Stimulated activated CD8-positive, alpha-beta memory T cell treated with anti-CD3 and anti-CD28 coated beads, Interleukin-7, amount 100 ng/mL, for 24 hours (primary cell): ENCODE measurements around the gene XYLT1.

Source experiments
- DNase-seq: peaks from one replicate; pipeline ENCODE4 v3.0.0-alpha.2; 2020; ENCODE audit warnings: low read depth

Gene XYLT1

GRCh38 chr16:17371299-17371698 lies 99.5 kb downstream of the XYLT1 start:
- no peak for DNase-seq

- no peak for DNase-seq
Observed at GRCh38 chr16:17370731-17371285, 100.0 kb downstream of the XYLT1 start.

GRCh38 chr16:17370223-17370707 lies 100.5 kb downstream of the XYLT1 start:
- DNase-seq = no peak

DNA sequence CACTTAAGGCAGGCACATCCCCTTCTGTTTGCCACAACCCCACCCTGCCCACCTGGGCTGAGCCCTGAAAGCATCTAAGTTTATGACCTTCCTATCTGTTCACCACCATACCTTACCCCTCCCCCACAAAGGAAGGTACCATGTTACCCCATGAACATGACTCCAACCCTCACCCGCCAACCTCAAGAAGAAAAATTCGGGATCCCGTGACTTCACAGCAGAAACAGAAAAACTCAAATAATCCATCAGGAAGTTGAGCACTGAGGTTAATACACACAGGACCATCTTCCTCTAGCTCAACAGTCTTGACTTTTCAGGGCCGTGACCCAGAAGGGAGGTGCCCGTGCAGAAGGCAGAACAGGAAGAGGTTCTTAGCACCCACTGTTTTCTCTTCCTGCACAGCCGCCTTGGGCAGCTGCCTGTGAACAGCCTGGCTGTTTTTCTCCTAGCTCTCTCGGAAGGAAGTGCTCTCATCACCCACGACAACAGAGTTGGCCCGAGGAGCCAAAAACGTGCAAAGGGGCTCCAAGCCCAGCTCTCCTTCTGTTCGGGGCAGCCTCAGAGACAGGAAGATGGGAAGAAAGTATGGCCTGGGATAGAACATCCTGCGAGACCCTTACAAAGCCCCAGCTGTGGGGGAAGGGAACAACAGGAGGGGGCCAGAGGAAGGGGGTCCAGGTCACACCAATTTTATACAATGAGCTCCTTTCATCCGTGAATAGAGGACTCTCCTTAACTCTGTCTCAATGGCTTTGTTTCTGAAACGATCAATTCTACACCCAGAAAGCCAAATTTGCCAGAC lies 101.1 kb downstream of the XYLT1 start:
- no peak for DNase-seq

DNA sequence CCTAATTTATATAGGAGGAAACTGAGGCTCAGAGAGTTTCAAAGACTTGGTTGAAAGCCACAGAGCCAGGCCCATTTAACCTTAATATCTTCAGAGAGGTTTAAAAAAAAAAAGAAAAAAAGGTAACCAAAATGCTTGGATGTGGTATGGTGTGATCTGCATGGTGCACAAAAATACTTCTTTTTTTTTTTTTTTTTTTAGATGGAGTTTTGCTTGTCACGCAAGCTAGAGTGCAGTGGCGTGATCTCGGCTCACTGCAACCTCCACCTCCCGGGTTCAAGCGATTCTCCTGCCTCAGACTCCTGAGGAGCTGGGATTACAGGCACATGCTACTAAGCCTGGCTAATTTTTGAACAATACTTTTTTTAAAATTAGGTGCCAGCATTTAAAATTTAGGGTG lies 101.8 kb downstream of the XYLT1 start:
- no peak for DNase-seq

GRCh38 chr16:17368446-17368845 lies 102.3 kb downstream of the XYLT1 start:
- no peak for DNase-seq

DNA sequence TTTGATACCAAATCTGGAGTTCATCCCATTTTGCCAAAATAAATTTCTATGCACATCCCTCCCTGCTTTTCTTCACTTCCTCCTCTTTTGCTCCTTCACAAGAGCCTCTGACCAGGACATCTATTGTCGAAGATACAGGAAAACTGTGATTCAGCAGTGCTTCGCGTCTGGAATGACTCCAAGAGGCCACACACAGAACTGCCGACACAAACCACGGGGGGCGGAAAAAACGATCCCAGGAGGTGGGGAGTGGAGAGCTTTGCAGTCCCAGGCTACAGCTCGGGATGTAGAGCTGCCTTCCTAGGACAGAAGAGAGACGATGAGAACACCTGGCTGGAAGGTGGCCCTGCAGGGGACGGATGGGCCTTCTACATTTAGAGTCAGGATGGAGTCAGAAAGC lies 102.8 kb downstream of the XYLT1 start:
- DNase-seq = no peak

DNA sequence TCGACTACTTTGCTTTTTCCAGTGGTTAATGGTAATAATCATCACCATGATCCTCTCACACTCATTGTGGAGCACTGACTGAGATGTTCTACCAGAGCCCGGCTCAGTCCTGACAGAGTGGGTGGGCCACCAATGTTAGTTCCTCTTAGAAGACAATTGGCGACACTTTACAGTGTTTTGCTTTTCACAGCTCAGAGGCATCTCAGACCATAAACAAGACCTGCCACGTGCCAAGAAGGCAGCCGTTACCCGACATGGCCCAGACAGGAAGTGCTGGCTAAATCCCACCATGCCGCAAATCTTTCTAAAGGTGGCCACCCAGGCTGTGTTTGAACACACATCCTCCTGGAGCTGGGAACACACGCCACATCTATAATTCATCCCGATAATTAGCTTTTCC lies 103.7 kb downstream of the XYLT1 start:
- DNase-seq = no peak

DNA sequence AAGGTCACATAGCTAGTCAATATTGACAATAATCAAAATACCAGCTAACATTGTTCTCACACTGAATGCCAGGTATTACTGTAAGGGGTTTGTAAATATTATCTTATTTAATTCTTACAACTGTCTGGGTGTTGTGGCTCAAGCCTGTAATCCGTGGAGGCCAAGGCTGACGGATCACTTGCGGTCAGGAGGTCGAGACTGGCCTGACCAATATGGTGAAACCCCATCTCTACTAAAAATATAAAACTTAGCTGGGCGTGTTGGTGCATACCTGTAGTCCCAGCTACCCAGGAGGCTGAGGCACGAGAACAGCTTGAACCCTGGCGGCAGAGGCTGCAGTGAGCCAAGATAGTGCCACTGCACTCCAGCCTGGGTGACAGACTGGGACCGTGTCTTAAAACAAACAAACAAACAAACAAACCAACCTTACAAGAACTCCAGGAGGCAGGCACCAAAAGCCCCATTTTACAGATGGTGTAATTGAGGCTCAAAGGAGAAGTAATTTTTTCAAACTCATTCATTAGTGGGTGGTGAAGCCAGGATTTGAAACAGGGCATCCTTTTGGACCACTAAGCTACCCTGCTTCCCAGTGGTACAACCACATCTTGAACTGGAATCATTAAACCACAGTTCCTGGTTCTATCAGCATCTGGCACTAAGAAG lies 104.3 kb downstream of the XYLT1 start:
- no peak for DNase-seq

DNA sequence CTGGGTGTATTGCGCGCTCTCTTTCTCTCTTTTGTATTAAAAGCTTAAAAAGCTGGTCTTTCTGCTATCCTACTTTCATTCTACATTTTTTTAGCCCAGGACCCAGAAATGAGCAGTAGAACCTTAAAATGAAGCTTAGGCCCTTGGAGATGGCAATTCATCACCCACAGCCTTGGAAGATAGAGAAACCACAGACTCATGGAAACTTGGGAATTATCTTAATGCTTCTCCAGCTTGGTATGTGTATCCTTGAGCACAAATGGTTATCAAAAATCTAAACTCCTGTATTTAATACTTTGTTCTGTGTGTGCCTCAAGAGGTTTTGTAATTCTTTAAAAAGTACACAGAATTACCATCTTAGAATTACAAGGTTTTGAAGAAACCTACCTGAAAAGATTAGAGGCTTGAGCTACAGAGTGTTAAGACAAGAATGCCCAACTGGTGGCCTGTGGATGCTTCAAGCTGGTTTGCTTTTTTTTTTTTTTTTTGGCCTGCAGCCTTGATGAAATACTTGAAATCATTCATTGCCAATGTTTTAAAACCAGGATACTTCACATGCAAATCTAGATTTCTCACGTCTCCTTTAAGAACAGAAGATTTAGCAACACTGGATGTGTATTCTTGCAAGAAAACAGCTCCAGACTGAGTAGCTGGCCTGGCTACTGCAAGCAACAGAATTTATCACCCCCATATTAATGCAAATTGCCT lies 105.0 kb downstream of the XYLT1 start:
- no peak for DNase-seq

DNA sequence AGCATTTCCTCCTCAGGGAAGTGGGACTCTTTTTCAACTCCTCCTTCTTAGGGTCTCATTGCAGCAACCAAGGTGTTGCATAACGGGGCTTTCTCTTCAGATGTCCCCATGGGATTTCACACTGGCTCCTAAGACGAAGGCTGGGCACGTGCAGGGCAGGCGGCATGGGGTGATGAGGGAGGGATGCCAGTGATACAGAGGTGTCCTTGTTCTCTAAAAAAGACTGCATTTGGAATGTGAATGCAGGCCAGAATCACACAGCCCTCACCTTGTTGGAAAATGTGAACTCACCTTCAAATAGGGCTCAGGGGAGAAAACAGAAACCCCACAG lies 105.6 kb downstream of the XYLT1 start:
- no peak for DNase-seq

DNA sequence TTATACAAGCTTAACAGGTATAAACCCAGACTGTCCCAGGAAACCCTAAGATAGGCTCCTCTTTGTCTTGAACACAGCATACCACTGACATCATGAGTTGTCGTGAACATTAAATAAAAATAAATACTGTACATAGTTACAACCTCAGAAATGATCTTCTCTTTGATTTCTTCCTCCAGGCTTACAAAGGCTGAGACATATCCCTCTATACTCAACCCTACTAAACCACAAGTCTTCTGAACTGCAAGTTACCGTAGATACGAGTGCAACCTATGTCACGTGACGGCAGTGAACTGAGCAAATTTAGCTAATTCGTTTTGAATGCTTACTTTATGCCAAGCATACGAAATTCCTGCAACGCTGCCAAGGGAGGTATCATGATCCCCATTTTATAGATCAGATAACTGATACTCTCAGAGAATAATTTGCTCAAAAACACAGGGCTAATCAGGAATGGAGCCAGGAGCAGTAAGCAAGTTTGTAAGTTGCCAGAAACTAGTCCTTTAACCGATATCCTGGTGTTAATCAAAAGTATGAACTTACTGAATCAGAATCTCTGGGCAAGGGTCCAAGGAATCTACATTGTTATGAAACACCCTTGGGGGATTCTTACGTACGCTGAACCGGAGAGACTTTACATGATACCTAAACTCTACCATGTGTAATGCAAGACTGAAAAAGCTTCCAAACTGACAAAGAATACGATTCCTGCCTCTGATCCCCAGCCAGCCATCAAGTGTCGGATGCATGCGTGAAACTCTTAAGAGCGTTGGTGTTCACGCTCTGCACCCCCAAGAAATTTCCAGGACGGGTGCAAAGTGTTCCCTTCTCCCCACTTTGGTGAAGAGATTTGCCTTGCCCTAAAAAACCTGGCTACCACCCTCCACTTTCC lies 106.2 kb downstream of the XYLT1 start:
- no peak for DNase-seq

DNA sequence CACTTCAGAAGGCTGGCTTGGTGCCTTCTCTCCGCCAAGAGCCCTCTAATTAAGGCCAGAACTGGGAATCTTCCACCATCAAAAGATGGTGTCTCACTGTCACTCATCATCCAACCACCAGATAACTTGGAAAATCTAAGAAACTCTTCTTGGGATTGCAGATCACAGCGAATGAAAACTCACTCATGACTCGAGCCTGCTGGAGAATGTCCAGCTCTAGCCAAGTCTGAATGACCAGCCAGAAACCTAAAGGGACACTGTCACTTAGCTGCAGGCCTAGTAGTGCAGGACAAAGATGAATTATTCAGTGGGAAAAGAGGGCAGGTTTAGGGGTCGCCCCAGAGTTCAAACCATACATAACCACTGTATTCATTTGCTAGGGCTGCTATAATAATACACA lies 107.8 kb downstream of the XYLT1 start:
- no peak for DNase-seq

DNA sequence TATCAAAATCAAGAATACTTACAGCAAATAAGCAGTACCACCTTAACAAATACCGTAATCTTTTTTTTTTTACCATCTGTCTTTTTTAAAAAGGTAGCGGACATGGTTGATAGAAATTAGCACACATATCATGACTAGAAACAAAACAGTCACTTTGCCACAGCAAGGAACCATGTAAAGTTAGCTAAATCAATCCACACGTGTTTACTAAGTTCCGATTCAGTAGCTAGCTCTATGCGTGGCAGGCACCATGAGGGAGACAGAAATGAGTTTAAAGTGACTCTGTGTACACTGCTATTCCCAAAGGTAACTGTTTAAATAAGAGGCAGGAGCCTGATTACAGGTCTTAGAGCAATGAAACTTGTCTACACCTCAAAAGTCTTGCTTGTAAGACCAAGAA lies 108.6 kb downstream of the XYLT1 start:
- no peak for DNase-seq

GRCh38 chr16:17360693-17361122 lies 110.1 kb downstream of the XYLT1 start:
- DNase-seq = no peak

DNA sequence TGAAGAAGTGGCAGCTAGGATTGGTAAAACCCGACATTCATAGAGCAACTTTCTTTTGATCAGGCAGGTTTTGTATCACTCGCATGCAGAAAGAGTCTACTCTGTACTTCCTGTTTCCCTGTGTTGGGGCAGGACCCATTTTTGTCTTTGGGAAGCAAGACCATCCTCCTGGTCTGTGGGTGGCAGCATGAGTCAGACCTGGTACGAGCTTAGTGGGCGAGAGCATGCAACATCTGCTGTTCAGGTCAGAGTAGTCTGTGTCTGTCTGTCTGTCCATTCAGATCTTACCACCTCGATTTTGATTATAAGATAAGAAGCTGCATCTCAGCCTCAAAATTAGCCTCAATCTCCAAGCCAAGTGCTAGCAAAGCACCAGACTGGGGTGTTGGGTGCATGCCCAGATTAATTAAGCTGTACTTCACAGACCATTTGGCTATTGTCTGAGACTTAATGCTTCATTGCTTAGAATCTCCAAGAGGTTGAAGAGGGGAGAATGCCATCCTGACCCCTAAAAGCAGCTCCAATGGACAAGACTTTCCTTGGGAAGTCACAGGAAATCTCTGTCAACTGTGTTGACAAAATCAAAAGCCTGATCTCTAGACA lies 110.9 kb downstream of the XYLT1 start:
- DNase-seq = no peak

GRCh38 chr16:17358846-17359245 lies 111.9 kb downstream of the XYLT1 start:
- no peak for DNase-seq

DNA sequence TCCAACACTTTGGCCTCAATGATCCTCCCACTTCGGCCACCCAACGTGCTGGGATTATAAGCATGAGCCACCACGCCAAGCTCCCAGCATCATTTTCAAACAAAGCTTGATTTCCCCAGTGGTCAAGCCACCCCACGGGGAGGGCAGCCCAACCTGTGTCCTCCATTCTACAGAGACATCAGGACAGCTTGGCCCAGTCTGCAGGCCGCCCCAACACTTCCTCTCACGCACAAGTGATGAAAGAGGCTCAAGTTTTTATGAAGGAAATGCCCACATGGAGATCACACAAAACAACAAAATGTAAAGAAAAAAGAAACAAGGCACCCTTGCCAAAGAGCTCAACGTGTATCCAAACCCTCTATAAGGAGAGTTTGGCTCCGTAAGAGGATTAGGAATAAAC lies 112.4 kb downstream of the XYLT1 start:
- DNase-seq = no peak

- DNase-seq = no peak
Observed at GRCh38 chr16:17357307-17358062, 113.3 kb downstream of the XYLT1 start.

DNA sequence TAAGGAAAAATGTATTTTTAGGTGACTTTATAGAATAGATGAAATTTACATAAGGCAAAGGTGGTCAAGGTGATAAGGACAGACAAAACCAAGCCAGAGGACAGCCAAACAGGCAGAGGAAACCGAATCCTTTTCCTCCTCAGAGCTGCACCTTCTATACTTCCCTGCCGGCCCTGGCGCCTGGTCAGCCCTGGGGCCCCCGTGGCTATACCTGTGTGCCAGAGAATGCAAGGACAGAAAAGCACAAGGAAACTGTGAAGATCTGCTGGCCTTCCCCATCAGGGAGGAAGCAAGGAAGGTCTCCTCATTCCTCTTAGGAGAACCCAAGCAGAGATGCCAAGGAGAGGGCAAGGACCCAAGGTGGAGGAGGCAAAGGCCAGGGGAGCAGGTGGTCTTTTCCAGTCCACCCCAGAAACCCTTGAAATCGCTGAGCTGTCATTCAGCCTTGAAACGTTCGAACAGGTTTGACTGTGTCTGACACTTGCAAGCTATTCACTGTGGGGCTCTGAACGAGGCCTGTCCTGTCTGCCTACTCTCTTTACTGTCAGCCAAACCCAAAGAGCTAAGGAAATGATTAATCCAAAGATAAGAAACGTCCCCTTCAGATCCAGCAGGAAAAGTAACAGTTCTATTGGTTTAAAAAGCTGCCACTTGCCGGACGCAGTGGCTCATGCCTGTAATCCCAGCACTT lies 114.4 kb downstream of the XYLT1 start:
- no peak for DNase-seq
